HepG2 (cell line): ENCODE results near the gene AGAP3. TPM values are rescaled to one million over a fixed set of nuclear protein-coding genes. Genes with fewer than 3 reads are reported as not detected.

Experiments used
- AHR ChIP-seq: IDR thresholded peaks from 2 replicates; pipeline ENCODE4 v1.6.1; 2018; ENCODE audit warnings: missing genetic modification reagents, missing compliant biosample characterization
- ASH2L ChIP-seq: fragments of 300-600, 200-600 bp; sonication (generic); IDR thresholded peaks from 2 replicates; pipeline ENCODE4 v1.7.0; 2017; ENCODE audit warnings: low read depth, mild to moderate bottlenecking, moderate library complexity, mixed read lengths, low read length; ENCODE audit not compliant: insufficient read length
- BCLAF1 ChIP-seq: fragments of 450-650 bp; IDR thresholded peaks from 2 replicates; pipeline ENCODE4 v1.6.1; 2017; ENCODE audit warnings: mild to moderate bottlenecking
- DMAP1 ChIP-seq: IDR thresholded peaks from 2 replicates; pipeline ENCODE4 v1.6.1; 2016
- GFI1 ChIP-seq: sonication (generic); formaldehyde crosslinking; IDR thresholded peaks from 2 replicates; pipeline ENCODE4 v1.5.0; 2020; ENCODE audit warnings: missing genetic modification reagents, mild to moderate bottlenecking, borderline replicate concordance
- KLF13 ChIP-seq: sonication (generic); formaldehyde crosslinking; IDR thresholded peaks from 2 replicates; pipeline ENCODE4 v1.4.0; 2020; ENCODE audit warnings: mild to moderate bottlenecking, missing genetic modification reagents
- MXI1 ChIP-seq: IDR thresholded peaks from 3 replicates; pipeline ENCODE4 v1.6.1; 2012; ENCODE audit warnings: low read depth, low read length, inconsistent platforms, borderline replicate concordance
- PCBP1 ChIP-seq: fragments of 200-400 bp; formaldehyde crosslinking; IDR thresholded peaks from 2 replicates; pipeline ENCODE4 v1.6.1; 2017; ENCODE audit warnings: mild to moderate bottlenecking, low read depth, low read length, borderline replicate concordance
- RAD21 ChIP-seq: fragments of 450-650 bp; formaldehyde crosslinking; IDR thresholded peaks from 2 replicates; pipeline ENCODE4 v1.5.0; 2020; ENCODE audit warnings: mild to moderate bottlenecking
- RARG ChIP-seq: sonication (generic); formaldehyde crosslinking; IDR thresholded peaks from 2 replicates; pipeline ENCODE4 v1.4.0; 2020; ENCODE audit warnings: low read depth, mild to moderate bottlenecking, missing genetic modification reagents
- SATB2 ChIP-seq: sonication (generic); formaldehyde crosslinking; IDR thresholded peaks from 2 replicates; pipeline ENCODE4 v1.5.0; 2020; ENCODE audit warnings: missing genetic modification reagents
- SCMH1 ChIP-seq: sonication (generic); formaldehyde crosslinking; IDR thresholded peaks from 2 replicates; pipeline ENCODE4 v1.9.0; 2021; ENCODE audit warnings: missing genetic modification reagents, mild to moderate bottlenecking, borderline replicate concordance
- SNAI1 ChIP-seq: sonication (generic); formaldehyde crosslinking; IDR thresholded peaks from 2 replicates; pipeline ENCODE4 v1.5.0; 2020; ENCODE audit warnings: mild to moderate bottlenecking, missing genetic modification reagents, borderline replicate concordance
- SP5 ChIP-seq: IDR thresholded peaks from 2 replicates; pipeline ENCODE4 v1.6.1; 2016; ENCODE audit warnings: low read depth, borderline replicate concordance
- SYNCRIP ChIP-seq: fragments of 200-400 bp; formaldehyde crosslinking; IDR thresholded peaks from 2 replicates; pipeline ENCODE4 v1.6.1; 2018; ENCODE audit warnings: mild to moderate bottlenecking, low read depth, low read length; ENCODE audit not compliant: insufficient read depth
- TBX2 ChIP-seq: sonication (generic); formaldehyde crosslinking; IDR thresholded peaks from 2 replicates; pipeline ENCODE4 v1.5.0; 2020; ENCODE audit warnings: missing genetic modification reagents, mild to moderate bottlenecking, borderline replicate concordance
- ZNF276 ChIP-seq: sonication (generic); formaldehyde crosslinking; IDR thresholded peaks from 2 replicates; pipeline ENCODE4 v1.4.0; 2020; ENCODE audit warnings: mild to moderate bottlenecking, low read depth, missing genetic modification reagents
- ZNF317 ChIP-seq: sonication (generic); formaldehyde crosslinking; IDR thresholded peaks from 2 replicates; pipeline ENCODE4 v1.5.0; 2020; ENCODE audit warnings: mild to moderate bottlenecking, missing genetic modification reagents
- ZNF331 ChIP-seq: sonication (generic); formaldehyde crosslinking; IDR thresholded peaks from 2 replicates; pipeline ENCODE4 v1.4.0; 2020; ENCODE audit warnings: missing genetic modification reagents
- ZNF543 ChIP-seq: sonication (generic); formaldehyde crosslinking; IDR thresholded peaks from 2 replicates; pipeline ENCODE4 v1.4.0; 2020; ENCODE audit warnings: mild to moderate bottlenecking, missing genetic modification reagents
- ZNF672 ChIP-seq: sonication (generic); formaldehyde crosslinking; IDR thresholded peaks from 2 replicates; pipeline ENCODE4 v1.8.1; 2022; ENCODE audit warnings: missing genetic modification reagents
- ZNF747 ChIP-seq: sonication (generic); formaldehyde crosslinking; IDR thresholded peaks from 2 replicates; pipeline ENCODE4 v1.8.1; 2023; ENCODE audit warnings: missing genetic modification reagents, mild to moderate bottlenecking, borderline replicate concordance
- ZNF816 ChIP-seq: sonication (generic); formaldehyde crosslinking; IDR thresholded peaks from 2 replicates; pipeline ENCODE4 v1.8.0; 2022; ENCODE audit warnings: missing genetic modification reagents, mild to moderate bottlenecking, borderline replicate concordance
- ZSCAN31 ChIP-seq: sonication (generic); formaldehyde crosslinking; IDR thresholded peaks from 2 replicates; pipeline ENCODE4 v1.5.0; 2020; ENCODE audit warnings: low read depth, mild to moderate bottlenecking, missing genetic modification reagents
- ZUFSP ChIP-seq: sonication (generic); formaldehyde crosslinking; IDR thresholded peaks from 2 replicates; pipeline ENCODE4 v1.9.0; 2021; ENCODE audit warnings: missing genetic modification reagents, mild to moderate bottlenecking, borderline replicate concordance
- polyA plus RNA-seq, 8 experiments: library from polyadenylated mRNA; depleted of rRNA in 3 of 8; stranded (reverse) in 7 of 8; unstranded in 1 of 8; fragments of >200 nt; fragmentation: Illumina TruSeq in 4 of 8; extraction: Trizol in 4 of 8; gene quantifications; 2 replicates each; pipeline versions ENCODE4 v1.2.1 to v1.2.3, GENCODE V29; 2011 to 2016; ENCODE audit warnings: low read depth in 4 of 8, missing spikeins in 1 of 8, mixed read lengths in 1 of 8; ENCODE audit not compliant: insufficient read depth in 1 of 8
- total RNA-seq, 5 experiments: library from RNA; depleted of rRNA; stranded (reverse); fragments of >200 nt; fragmentation: Illumina TruSeq; extraction: Trizol; gene quantifications; 2 replicates each; pipeline ENCODE4 v1.2.3, GENCODE V29; 2016; ENCODE audit warnings: low read depth in 1 of 5

AGAP3 gene
- total and polyA plus RNA-seq, 2 of the 13 experiments (the other 11 are each of a cell fraction or from before 2014, with no cell fraction given): 31.3 to 61.4 TPM

- TF ChIP-seq ASH2L (peak; percentile 40), ZNF816 (CRISPR knock-in tag) (no peak), PCBP1 (no peak), ZNF331 (CRISPR knock-in tag) (no peak), BCLAF1 (no peak), ZNF672 (CRISPR knock-in tag) (no peak), ZNF747 (CRISPR knock-in tag) (no peak), ZUFSP (CRISPR knock-in tag) (no peak), ZNF543 (CRISPR knock-in tag) (no peak), AHR (CRISPR knock-in tag) (no peak), SCMH1 (CRISPR knock-in tag) (no peak), TBX2 (CRISPR knock-in tag) (0 out of 2 replicates have a peak, but pooled peaks have one; percentile 19), SYNCRIP (no peak), RARG (CRISPR knock-in tag) (no peak), ZSCAN31 (CRISPR knock-in tag) (0 out of 2 replicates have a peak, but pooled peaks have one; percentile 29), ZNF317 (CRISPR knock-in tag) (no peak), ZNF276 (CRISPR knock-in tag) (no peak), SATB2 (CRISPR knock-in tag) (no peak), SP5 (CRISPR knock-in tag) (peak; percentile 14; the same call in 1 of the 2 replicates), DMAP1 (CRISPR knock-in tag) (no peak), RAD21 (CRISPR knock-in tag) (no peak), SNAI1 (CRISPR knock-in tag) (no peak), GFI1 (CRISPR knock-in tag) (peak; percentile 13; the same call in 1 of the 2 replicates), KLF13 (no peak), MXI1 (peak; percentile 84; the same call in 2 of the 3 replicates)
Measured at GRCh38 chr7:151083071-151083823, 3.0 kb upstream of the AGAP3 start, which contains the start of gene TMUB1 (continued).
